Omental fat pad (tissue), 4 donors: ENCODE measurements around the gene EPN1. TPM values are rescaled to one million over a fixed set of nuclear protein-coding genes. Genes with fewer than 3 reads are reported as not detected.

ENCODE experiments used
- ATAC-seq: fragments of 150-250 bp; one replicate; pipeline ENCODE4 v1.9.1; 2016; ENCODE audit warnings: mild to moderate bottlenecking, moderate library complexity; ENCODE audit not compliant: low FRiP score
- DNase-seq: peaks from one replicate; pipeline ENCODE4 v3.0.0-alpha.2; 2019; ENCODE audit warnings: low spot score
- CTCF ChIP-seq, 3 donors: fragments of 450-650 bp; IDR thresholded peaks; one replicate each; pipeline ENCODE4 v1.5.1; 2016 to 2017; ENCODE audit warnings: antibody characterized with exemption in 3 of 3, mild to moderate bottlenecking in 3 of 3, moderate library complexity in 2 of 3
- total RNA-seq, 4 donors: library from RNA; depleted of rRNA; stranded (reverse); fragments of >200 nt; gene quantifications; one replicate each; pipeline ENCODE4 v1.1.0, GENCODE V29; 2016

Gene EPN1
- total RNA-seq = 10 to 100 TPM; 56.4 to 82.3 (median 62.0) TPM

GRCh38 chr19:55674841-55675660, at the start of gene EPN1:
TSS of gene EPN1 (plus strand) at chr19:55675226. CDS start at chr19:55678628, 3,402 bp downstream.
- DNase-seq (peak; percentile 84), ATAC-seq (peak; percentile 86)
- TF ChIP-seq CTCF (IDR thresholded peaks at IDR 0.05) = no peak

DNA sequence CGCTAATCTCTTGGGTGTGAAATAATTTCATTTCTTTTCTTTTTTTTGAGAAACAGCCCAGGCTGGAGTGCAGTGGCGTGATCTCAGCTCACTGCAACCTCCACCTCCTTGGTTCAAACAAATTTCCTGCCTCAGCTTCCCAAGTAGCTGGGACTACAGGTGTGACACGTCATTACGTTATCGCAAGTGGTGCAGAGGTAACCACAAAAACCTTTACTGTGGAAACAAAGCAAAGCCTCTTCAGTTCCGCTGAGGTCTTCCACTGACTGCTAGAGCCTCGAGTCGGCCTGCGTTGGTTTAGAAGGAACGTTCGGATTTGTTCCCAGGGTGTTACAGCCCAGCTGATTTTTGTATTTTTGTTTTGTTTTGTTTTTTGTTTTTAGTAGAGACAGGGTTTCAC, 48.7 kb upstream of the EPN1 start:
- no peak for ATAC-seq
- TF ChIP-seq CTCF (IDR thresholded peaks at IDR 0.05) = no peak
- no peak for DNase-seq

GRCh38 chr19:55632463-55632834, 42.6 kb upstream of the EPN1 start:
- ATAC-seq (peak; percentile 61), DNase-seq (peak; percentile 100)
- TF ChIP-seq CTCF (IDR thresholded peaks at IDR 0.05) = peak in 2 of 3 donors; percentile 53 to 55

DNA sequence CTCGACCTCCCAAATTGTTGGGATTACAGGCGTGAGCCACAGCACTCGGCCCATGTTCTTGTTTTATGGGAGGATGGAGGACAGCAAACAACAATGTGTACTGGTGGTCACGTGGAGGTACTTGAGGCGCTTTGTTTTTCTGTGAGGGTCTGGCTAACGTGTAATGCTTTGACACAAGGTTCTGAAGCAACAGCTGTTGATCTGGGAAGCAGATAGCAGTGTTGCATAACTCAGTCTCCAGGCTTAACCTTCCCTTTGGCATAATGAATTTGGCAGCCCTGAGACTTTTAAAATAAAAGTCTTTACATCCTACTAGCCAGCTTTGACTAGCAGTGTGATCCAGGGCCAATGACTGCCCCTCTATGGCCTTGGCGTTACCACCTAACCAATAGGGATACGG, 41.2 kb upstream of the EPN1 start:
- DNase-seq (no peak), ATAC-seq (no peak)
- no peak for TF ChIP-seq CTCF (IDR thresholded peaks at IDR 0.05)

GRCh38 chr19:55635334-55635717, 39.7 kb upstream of the EPN1 start:
- peak; percentile 5 for ATAC-seq
- no peak for TF ChIP-seq CTCF (IDR thresholded peaks at IDR 0.05)
- DNase-seq = no peak

DNA sequence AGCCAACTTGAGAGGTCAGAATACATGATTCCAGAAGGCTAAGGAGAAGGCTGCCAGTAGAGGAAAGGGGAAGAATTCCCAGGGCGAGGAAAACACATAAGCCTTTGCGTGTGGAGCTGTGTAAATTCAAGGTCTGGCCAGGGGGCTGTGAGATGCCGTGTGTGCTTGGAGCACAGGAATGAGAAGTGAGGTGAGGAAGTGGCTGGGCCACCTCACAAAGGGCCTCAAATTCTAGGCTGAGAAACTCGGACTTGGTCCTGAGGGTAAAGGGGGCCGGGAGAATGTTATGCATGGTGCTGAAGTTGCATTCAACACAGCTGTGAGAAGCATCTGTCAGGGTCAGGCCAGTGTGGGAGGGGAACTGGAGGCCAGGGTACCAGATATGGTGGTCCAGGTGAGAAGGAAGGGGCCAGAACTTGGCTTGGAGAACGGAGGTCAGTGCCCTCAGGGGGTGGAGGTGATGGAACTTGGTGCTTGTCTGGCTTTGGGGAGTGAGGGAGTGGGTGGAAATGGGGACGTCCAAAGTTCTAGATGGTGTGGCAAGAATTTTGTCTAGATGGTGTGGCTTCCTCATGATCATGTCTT, 39.1 kb upstream of the EPN1 start:
- no peak for TF ChIP-seq CTCF (IDR thresholded peaks at IDR 0.05)
- DNase-seq = no peak
- ATAC-seq = no peak

GRCh38 chr19:55636723-55637122, 38.3 kb upstream of the EPN1 start:
- DNase-seq (no peak), ATAC-seq (no peak)
- TF ChIP-seq CTCF (IDR thresholded peaks at IDR 0.05) = no peak
